ENCODE data around the gene TST. TPM values are rescaled to one million over a fixed set of nuclear protein-coding genes. Genes with fewer than 3 reads are reported as not detected.

TST gene
- total RNA-seq, 4 donors from 2014 or later = 60.8 to 163 (median 82.9) TPM

- 50 to 64% methylated on average over 7 to 12 of the region's 13 CpGs for WGBS, 2 donors
- Histone ChIP-seq H3K4me1 (peaks cover 32 to 74% (median 38%) of the 10 kb centered on the region in 3 donors), H3K27me3 (no peaks in the 10 kb centered on the region), H3K27ac (no peak overlapping the region), H3K36me3 (peaks cover 11 to 50% (median 17%) of the 10 kb centered on the region in 3 donors), H3K4me3 (no peak overlapping the region), H3K9me3 (no peaks in the 10 kb centered on the region)
- no peak for TF ChIP-seq POLR2A (IDR thresholded peaks at IDR 0.05)
- TF ChIP-seq CTCF (IDR thresholded peaks at IDR 0.05) = peak; percentile 47 to 76 (median 66)
- intact Hi-C loops (cut with DNase I) = no loop called here
- DNase-seq = no peak
Measured at GRCh38 chr22:37021710-37022482, 2.6 kb upstream of the TST start.

- whole genome bisulfite sequencing, 2 donors = 73 to 88% methylated on average over 2 to 3 of the region's 5 CpGs
- H3K27ac ChIP-seq = peak overlapping the region in 3 of 4 donors; percentile 92 to 97 (median 96)
- TF ChIP-seq CTCF (IDR thresholded peaks at IDR 0.05) (no peak), POLR2A (IDR thresholded peaks at IDR 0.05) (no peak)
- peaks cover 38 to 77% (median 44%) of the 10 kb centered on the region in 3 donors for H3K4me1 ChIP-seq
- H3K36me3 ChIP-seq = peaks cover 11 to 50% (median 15%) of the 10 kb centered on the region in 3 donors
- no peaks in the 10 kb centered on the region for H3K9me3 ChIP-seq
- no peak for DNase-seq
- no peaks in the 10 kb centered on the region for H3K27me3 ChIP-seq
- intact Hi-C loops (cut with DNase I) = no loop called here
- peak overlapping the region in 2 of 4 donors; percentile 87 to 97 for H3K4me3 ChIP-seq
Measured at GRCh38 chr22:37021041-37021440, 1.8 kb upstream of the TST start.

DNA sequence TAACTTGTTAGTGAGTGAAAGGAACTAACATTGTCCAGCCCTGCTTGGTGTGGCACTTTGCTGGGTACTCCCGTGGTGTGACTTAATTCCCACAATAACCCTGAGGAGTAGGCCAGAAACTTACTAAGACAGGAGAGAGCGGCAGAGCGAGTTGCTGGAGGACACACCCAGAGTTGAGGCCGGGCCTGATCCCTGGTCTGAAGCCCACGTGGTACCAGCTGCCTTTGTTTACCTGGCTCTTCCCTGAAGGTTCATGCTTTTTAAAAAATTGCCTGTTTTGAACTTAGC lies 889 bp upstream of the TST start:
- peak overlapping the region; percentile 92 to 99 (median 96) for H3K27ac ChIP-seq
- no peak for TF ChIP-seq CTCF (IDR thresholded peaks at IDR 0.05)
- no peak for TF ChIP-seq POLR2A (IDR thresholded peaks at IDR 0.05)
- H3K9me3 ChIP-seq = no peaks in the 10 kb centered on the region
- peaks cover 7 to 40% (median 8%) of the 10 kb centered on the region in 3 donors for H3K36me3 ChIP-seq
- no peaks in the 10 kb centered on the region for H3K27me3 ChIP-seq
- no peak for DNase-seq
- peaks cover 35 to 77% (median 43%) of the 10 kb centered on the region in 3 donors for H3K4me1 ChIP-seq
- intact Hi-C loops (cut with DNase I) = no loop called here
- H3K4me3 ChIP-seq = peak overlapping the region; percentile 79 to 97 (median 92)
- 0 to 1% methylated on average over 5 of the region's 5 CpGs for WGBS, 2 donors

DNA sequence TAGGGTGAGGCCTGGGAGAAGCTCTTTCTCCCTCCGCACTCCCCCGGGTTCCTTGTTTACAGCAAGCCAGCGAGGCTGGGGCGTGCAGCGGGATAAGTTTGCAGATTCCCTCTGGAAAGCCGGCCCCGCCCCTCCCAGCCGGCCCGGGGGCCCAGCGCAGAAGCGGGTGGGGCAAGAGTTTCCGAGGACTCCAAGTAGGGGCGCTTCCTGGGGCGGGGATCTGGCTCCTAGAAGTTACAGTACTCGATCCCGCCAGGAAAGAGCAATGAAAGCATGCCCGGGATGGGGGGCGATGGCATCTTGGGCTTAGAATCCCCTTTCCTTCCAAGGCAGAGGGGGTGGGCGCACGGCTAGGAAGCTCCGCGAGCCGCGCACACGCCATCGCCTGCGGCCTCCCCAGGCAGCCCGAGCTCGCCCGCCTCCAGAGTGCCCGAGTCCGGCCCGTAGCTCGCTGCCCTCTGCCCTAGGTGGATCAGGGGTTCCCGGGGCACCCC lies 385 bp downstream of the TST start:
- Histone ChIP-seq H3K4me1 (peaks cover 35 to 80% (median 46%) of the 10 kb centered on the region in 3 donors), H3K27me3 (no peaks in the 10 kb centered on the region), H3K36me3 (peaks cover 0 to 28% (median 0%) of the 10 kb centered on the region in 3 donors), H3K27ac (peak overlapping the region; percentile 92 to 99 (median 96)), H3K4me3 (peak overlapping the region; percentile 79 to 97 (median 92)), H3K9me3 (no peaks in the 10 kb centered on the region)
- no peak for TF ChIP-seq CTCF (IDR thresholded peaks at IDR 0.05)
- no peak for TF ChIP-seq POLR2A (IDR thresholded peaks at IDR 0.05)
- WGBS, 2 donors = 0% methylated on average over 14 of the region's 35 CpGs; no CpG with 5 or more reads in 1 of the 2 donors
- DNase-seq = no peak
- intact Hi-C loops (cut with DNase I) = no loop called here

DNA sequence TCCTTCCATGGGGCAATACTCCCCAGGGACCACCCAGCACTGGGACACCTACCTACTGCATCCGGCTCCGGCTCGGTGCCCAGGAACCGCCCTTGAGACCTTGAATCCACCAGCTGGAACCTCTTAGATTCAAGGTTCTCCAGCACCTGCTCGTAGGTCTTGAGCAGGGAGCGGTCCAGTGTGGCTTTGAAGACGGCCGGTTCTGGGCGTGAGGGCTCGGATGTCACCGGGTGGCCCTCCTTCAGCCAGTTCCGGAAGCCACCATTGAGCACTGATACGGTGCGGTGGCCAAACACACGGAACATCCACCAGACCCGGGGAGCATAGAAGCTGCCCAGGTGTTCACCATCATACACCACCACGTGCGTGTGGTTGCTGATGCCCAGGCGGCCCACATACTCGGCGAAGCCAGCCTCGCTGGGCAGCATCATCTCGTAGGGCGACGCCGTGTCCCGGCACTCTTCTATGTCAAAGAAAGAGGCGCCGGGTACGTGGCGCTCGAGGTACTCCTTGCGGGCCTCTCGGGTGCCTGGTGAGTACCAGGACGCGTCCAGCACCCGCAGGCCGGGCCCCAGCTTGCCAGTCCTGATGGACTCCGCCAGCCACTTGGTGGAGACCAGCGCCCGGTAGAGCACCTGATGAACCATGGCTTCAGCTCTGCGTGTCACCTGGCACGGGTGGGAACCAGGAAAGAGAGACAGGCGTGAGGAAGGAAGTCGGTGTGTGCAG lies 997 bp downstream of the TST start:
- WGBS, 2 donors = 87 to 100% methylated on average over 5 to 20 of the region's 45 CpGs

More for the DNA sequence above, 997 bp downstream of the TST start:
- peaks cover 0 to 23% (median 0%) of the 10 kb centered on the region in 3 donors for H3K36me3 ChIP-seq
- H3K27me3 ChIP-seq = no peaks in the 10 kb centered on the region
- peak overlapping the region; percentile 79 to 97 (median 92) for H3K4me3 ChIP-seq
- TF ChIP-seq CTCF (IDR thresholded peaks at IDR 0.05) = no peak
- no peak for TF ChIP-seq POLR2A (IDR thresholded peaks at IDR 0.05)
- peaks cover 35 to 84% (median 46%) of the 10 kb centered on the region in 3 donors for H3K4me1 ChIP-seq
- intact Hi-C loops (cut with DNase I) = no loop called here
- H3K9me3 ChIP-seq = no peaks in the 10 kb centered on the region
- no peak for DNase-seq
- H3K27ac ChIP-seq = peak overlapping the region; percentile 92 to 99 (median 96)

Data from esophagus squamous epithelium (tissue), 5 donors.